Nephron progenitor cell (in vitro differentiated cells): ENCODE data around the gene PIAS1.

Source experiments
- DNase-seq: peaks from one replicate; pipeline ENCODE4 v3.0.0; 2021
- H3K27ac Mint-ChIP-seq: 2 replicates; pipeline ENCODE4 v1.8.0; 2021; ENCODE audit warnings: mild to moderate bottlenecking, moderate library complexity, mixed read lengths
- H3K27me3 Mint-ChIP-seq: 2 replicates; pipeline ENCODE4 v1.8.0; 2021; ENCODE audit warnings: mild to moderate bottlenecking, low read depth, mixed read lengths; ENCODE audit not compliant: poor library complexity
- H3K36me3 Mint-ChIP-seq: 2 replicates; pipeline ENCODE4 v1.8.0; 2021; ENCODE audit warnings: low read depth, mixed read lengths
- H3K4me1 Mint-ChIP-seq: 2 replicates; pipeline ENCODE4 v1.8.0; 2021; ENCODE audit warnings: mixed read lengths
- H3K4me3 Mint-ChIP-seq: 2 replicates; pipeline ENCODE4 v1.8.0; 2021; ENCODE audit warnings: mild to moderate bottlenecking, moderate library complexity, mixed read lengths
- H3K9me3 Mint-ChIP-seq: 2 replicates; pipeline ENCODE4 v1.8.0; 2021; ENCODE audit warnings: mild to moderate bottlenecking, moderate library complexity, mixed read lengths
- CTCF ChIP-seq: fragments of 200-600 bp; sonication (generic); IDR thresholded peaks from 2 replicates; pipeline ENCODE4 v1.5.0; 2021; ENCODE audit warnings: antibody characterized with exemption

PIAS1 gene

GRCh38 chr15:68029959-68030358 lies 24.2 kb upstream of the PIAS1 start:
- no peak overlapping the region for H3K4me3 Mint-ChIP-seq
- no peak overlapping the region for H3K27ac Mint-ChIP-seq
- no peak for DNase-seq
- peaks cover 6% of the 10 kb centered on the region for H3K27me3 Mint-ChIP-seq
- no peaks in the 10 kb centered on the region for H3K4me1 Mint-ChIP-seq
- no peaks in the 10 kb centered on the region for H3K36me3 Mint-ChIP-seq
- TF ChIP-seq CTCF = no peak
- peaks cover 17% of the 10 kb centered on the region for H3K9me3 Mint-ChIP-seq

- H3K4me3 Mint-ChIP-seq = no peak overlapping the region
- no peaks in the 10 kb centered on the region for H3K4me1 Mint-ChIP-seq
- no peaks in the 10 kb centered on the region for H3K36me3 Mint-ChIP-seq
- H3K27ac Mint-ChIP-seq = no peak overlapping the region
- H3K27me3 Mint-ChIP-seq = peaks cover 6% of the 10 kb centered on the region
- DNase-seq = no peak
- H3K9me3 Mint-ChIP-seq = peaks cover 22% of the 10 kb centered on the region
- no peak for TF ChIP-seq CTCF
Measured at GRCh38 chr15:68031404-68031803, 22.7 kb upstream of the PIAS1 start.

GRCh38 chr15:68032672-68033071 lies 21.4 kb upstream of the PIAS1 start:
- no peaks in the 10 kb centered on the region for H3K36me3 Mint-ChIP-seq
- H3K4me1 Mint-ChIP-seq = no peaks in the 10 kb centered on the region
- no peak for TF ChIP-seq CTCF
- H3K27ac Mint-ChIP-seq = no peak overlapping the region
- peaks cover 4% of the 10 kb centered on the region for H3K27me3 Mint-ChIP-seq
- H3K9me3 Mint-ChIP-seq = peaks cover 27% of the 10 kb centered on the region
- DNase-seq = no peak
- no peak overlapping the region for H3K4me3 Mint-ChIP-seq

DNA sequence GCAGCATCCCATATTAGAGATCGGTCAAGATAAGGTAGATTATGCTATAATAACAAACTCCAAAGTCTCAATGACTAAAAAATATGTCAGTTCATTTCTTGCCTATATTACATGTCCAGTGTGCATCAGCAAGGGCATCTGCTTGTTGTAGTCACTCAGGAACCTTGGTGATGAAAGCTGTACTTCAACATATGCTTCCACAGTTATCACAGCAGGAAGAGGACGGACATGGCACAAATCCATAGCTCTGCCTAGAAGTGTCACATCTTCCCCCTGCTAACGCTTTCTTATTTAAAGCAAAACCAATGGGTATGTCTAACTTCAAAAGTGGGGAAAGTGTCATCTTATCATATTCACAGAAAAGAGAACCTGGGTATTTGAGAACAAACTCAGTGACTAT lies 20.0 kb upstream of the PIAS1 start:
- Mint-ChIP-seq H3K36me3 (no peaks in the 10 kb centered on the region), H3K4me3 (no peak overlapping the region)
- TF ChIP-seq CTCF = no peak

DNA sequence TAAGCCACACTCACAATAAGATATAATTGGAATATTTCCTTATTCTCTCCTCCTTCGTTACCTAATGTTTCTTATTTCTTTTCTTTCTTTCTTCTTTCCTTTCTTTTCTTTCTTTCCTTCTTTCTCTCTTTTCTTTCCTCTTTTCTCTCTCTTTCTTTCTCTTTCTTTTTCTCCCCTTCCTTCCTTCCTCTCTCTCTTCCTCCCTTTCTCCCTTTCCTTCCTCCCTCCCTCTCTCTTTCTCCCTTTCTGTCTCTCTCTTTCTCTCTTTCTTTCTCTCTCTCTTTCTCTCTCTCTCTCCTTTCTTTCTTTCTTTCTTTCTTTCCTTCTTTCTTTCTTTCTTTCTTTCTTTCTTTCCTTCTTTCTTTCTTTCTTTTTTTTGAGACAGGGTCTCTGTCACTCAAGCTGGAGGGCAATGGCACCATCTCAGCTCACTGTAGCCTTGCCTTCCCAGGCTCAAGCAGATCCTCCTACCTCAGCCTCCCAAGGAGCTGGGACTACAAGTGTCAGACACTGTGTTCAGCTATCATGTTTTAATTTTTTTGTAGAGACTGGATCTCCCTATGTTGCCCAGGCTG lies 19.3 kb upstream of the PIAS1 start:
- Mint-ChIP-seq H3K4me3 (no peak overlapping the region), H3K9me3 (peaks cover 43% of the 10 kb centered on the region), H3K36me3 (peaks cover 3% of the 10 kb centered on the region), H3K27me3 (peaks cover 4% of the 10 kb centered on the region), H3K4me1 (no peaks in the 10 kb centered on the region), H3K27ac (no peak overlapping the region)
- TF ChIP-seq CTCF = no peak
- DNase-seq = no peak

More for the DNA sequence above, 20.0 kb upstream of the PIAS1 start:
- H3K9me3 Mint-ChIP-seq = peaks cover 37% of the 10 kb centered on the region
- peaks cover 4% of the 10 kb centered on the region for H3K27me3 Mint-ChIP-seq
- H3K4me1 Mint-ChIP-seq = no peaks in the 10 kb centered on the region
- DNase-seq = no peak
- H3K27ac Mint-ChIP-seq = no peak overlapping the region

DNA sequence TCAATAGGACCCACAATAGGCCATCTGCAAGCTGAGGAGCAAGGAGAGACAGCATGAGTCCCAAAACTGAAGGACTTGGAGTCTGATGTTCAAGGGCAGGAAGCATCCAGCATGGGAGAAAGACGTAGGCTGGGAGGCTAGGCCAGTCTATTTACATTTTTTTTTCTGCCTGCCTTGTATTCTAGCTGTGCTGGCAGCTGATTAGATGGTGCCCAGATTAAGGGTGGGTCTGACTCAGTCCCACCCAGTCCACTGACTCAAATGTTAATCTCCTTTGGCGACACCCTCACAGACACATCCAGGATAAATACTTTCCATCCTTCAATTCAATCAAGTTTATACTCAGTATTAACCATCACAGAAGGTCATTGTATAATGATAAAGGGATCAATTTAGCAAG lies 15.9 kb upstream of the PIAS1 start:
- peaks cover 17% of the 10 kb centered on the region for H3K36me3 Mint-ChIP-seq
- H3K27ac Mint-ChIP-seq = no peak overlapping the region
- H3K4me3 Mint-ChIP-seq = no peak overlapping the region
- no peak for DNase-seq
- peaks cover 10% of the 10 kb centered on the region for H3K27me3 Mint-ChIP-seq
- TF ChIP-seq CTCF = no peak
- H3K4me1 Mint-ChIP-seq = no peaks in the 10 kb centered on the region
- peaks cover 64% of the 10 kb centered on the region for H3K9me3 Mint-ChIP-seq
